Measurements from ENCODE around the gene ENTPD1.

The ENTPD1 gene

DNA sequence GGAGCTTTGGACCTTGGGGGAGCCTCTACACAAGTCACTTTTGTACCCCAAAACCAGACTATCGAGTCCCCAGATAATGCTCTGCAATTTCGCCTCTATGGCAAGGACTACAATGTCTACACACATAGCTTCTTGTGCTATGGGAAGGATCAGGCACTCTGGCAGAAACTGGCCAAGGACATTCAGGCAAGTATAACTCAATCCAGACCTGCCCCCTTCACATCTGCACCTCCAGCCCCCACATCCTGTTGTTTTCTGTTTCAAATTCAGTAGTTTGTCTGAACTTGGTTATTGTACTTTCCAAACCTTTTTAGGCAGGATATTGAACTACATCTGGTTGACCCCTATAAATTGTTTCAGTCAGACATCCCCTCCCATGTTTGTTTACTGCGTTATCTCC is 89.4 kb downstream of the ENTPD1 start:
- DNase-seq (ENCODE audit: low read depth) = no peak
- no peak overlapping the region for H3K4me3 ChIP-seq (ENCODE audit: control insufficient read depth, low read depth, low read length)
- TF ChIP-seq, protein P1, sequence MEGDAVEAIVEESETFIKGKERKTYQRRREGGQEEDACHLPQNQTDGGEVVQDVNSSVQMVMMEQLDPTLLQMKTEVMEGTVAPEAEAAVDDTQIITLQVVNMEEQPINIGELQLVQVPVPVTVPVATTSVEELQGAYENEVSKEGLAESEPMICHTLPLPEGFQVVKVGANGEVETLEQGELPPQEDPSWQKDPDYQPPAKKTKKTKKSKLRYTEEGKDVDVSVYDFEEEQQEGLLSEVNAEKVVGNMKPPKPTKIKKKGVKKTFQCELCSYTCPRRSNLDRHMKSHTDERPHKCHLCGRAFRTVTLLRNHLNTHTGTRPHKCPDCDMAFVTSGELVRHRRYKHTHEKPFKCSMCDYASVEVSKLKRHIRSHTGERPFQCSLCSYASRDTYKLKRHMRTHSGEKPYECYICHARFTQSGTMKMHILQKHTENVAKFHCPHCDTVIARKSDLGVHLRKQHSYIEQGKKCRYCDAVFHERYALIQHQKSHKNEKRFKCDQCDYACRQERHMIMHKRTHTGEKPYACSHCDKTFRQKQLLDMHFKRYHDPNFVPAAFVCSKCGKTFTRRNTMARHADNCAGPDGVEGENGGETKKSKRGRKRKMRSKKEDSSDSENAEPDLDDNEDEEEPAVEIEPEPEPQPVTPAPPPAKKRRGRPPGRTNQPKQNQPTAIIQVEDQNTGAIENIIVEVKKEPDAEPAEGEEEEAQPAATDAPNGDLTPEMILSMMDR (conservative IDR thresholded peaks at IDR 0.05; ENCODE audit: control insufficient read depth, insufficient read depth, low read depth, low read length) = no peak

DNA sequence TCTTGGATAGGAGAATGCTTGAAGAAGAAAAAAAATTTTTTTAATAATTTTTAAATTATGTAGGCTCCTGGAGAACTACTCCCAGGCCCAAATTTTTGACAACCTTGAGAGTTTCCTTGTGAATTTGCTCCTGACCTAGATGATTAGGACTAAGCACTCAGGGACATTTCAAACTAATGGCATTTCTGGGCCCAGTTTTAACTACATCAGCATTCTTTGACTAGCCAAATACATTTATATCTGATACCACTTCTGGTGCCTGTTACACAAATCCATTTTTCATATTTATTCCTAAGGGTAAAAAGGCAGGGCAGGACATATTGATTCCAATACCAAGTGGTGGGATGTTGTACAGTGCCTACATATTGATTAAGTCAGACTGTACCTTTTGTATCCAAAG is 91.0 kb downstream of the ENTPD1 start:
- H3K4me3 ChIP-seq (ENCODE audit: control insufficient read depth, low read depth, low read length) = no peak overlapping the region
- TF ChIP-seq, protein P1 (conservative IDR thresholded peaks at IDR 0.05; ENCODE audit: control insufficient read depth, insufficient read depth, low read depth, low read length) = no peak
- no peak for DNase-seq (ENCODE audit: low read depth)

DNA sequence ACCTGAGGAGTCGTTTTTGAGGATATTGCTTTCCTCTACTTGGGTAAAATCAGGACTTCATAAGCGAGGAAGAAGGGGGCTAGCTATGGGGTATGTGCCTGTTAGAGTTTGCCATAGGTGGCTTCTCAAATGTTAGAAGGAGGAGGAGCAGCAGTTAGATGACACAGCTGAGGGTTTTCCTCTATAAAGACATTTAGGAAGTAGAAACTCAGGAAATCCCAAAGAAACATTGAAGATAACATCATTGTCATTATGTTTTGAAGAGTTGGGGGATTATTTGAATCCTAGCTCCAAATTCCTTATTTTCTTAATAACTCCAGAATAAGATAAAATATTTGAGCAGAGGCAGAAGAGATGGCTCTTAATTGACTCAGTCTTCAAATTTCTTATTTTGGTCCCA is 92.9 kb downstream of the ENTPD1 start:
- DNase-seq (ENCODE audit: low read depth) = no peak
- H3K4me3 ChIP-seq (ENCODE audit: control insufficient read depth, low read depth, low read length) = no peak overlapping the region
- TF ChIP-seq, protein P1 (conservative IDR thresholded peaks at IDR 0.05; ENCODE audit: control insufficient read depth, insufficient read depth, low read depth, low read length) = no peak

DNA sequence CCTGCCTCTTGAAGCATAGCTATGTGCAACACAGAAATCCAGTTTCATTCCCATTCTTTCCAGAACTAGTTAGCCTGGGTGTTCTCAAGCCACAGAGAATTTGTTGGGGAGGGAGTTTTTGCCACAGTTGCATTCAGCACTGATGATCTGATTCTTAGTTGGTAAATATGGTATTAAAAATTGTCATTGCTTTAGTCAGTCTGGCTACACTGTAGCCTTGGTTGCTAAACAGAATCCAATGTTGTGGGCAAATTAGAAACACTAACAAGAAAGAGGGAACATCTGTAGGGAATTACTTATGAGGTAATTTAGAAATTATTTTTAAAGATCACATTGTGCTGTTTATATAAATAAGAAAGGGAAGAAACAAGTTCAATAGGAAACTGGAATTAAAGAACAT is 94.8 kb downstream of the ENTPD1 start:
- DNase-seq (ENCODE audit: low read depth) = peak; percentile 47
- TF ChIP-seq, protein P1 (conservative IDR thresholded peaks at IDR 0.05; ENCODE audit: control insufficient read depth, insufficient read depth, low read depth, low read length) = no peak
- no peak overlapping the region for H3K4me3 ChIP-seq (ENCODE audit: control insufficient read depth, low read depth, low read length)

DNA sequence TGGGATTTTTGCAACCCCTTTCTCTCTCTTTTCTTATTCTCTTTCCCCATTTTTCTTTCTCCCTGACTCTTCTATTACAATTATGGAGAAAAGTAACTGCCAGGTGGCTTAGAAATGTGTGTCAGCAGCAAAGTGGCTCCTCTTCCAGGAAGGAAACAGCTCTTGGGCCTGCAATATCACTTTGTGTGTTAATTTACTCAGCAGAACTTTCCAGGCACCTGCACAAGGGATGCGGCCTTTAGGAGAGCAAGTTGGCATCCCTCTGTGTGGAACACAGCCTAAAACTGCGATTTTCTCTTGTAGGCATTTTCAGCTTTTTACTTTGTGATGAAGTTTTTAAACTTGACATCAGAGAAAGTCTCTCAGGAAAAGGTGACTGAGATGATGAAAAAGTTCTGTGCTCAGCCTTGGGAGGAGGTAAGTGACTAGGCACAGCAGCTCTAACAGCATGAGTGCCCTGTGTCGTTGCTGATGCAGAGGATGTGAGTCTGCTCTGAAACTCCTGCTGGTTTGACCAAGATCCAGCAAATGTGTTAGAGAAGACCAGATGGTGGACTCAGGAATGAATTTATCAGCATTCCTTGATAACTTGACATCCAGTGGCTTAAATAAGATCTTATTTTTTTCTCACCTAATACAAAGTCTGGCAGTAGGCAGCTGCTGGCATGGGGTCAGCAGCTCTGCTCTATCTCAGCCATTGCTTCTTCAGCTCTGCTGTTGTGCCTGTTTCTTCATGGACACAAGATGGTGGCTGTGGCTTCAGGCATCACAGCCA is 104.4 kb downstream of the ENTPD1 start:
- TF ChIP-seq, protein P1 (conservative IDR thresholded peaks at IDR 0.05; ENCODE audit: control insufficient read depth, insufficient read depth, low read depth, low read length) = no peak
- DNase-seq (ENCODE audit: low read depth) = peak; percentile 50
- no peak overlapping the region for H3K4me3 ChIP-seq (ENCODE audit: control insufficient read depth, low read depth, low read length)

DNA sequence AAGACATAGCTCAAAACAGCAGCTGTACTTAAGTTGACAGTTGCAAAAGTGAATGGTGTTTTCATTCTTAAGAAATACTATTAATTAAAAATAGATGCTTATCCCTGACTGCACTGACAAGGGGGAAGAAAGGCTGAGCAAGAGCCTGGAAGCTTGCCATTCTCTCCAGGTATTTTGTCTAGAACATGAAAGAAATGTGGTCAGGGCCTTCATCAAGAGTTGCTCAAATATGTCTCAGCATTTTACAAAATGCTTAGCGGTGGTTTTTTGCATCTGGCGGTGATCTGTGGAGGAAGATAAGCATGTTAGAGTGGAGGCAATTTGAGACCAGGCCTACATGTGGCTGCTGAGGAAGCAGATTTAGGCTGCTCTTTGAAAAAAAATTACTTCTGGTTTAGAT is 105.4 kb downstream of the ENTPD1 start:
- DNase-seq (ENCODE audit: low read depth) = no peak
- no peak overlapping the region for H3K4me3 ChIP-seq (ENCODE audit: control insufficient read depth, low read depth, low read length)
- TF ChIP-seq, protein P1 (conservative IDR thresholded peaks at IDR 0.05; ENCODE audit: control insufficient read depth, insufficient read depth, low read depth, low read length) = no peak
